GM12873 (cell line): ENCODE data around the gene EDC4.

ENCODE experiments used
- CTCF ChIP-seq: IDR thresholded peaks from 2 replicates; pipeline ENCODE4 v1.5.1; 2012; ENCODE audit warnings: low read depth, mild to moderate bottlenecking, moderate library complexity, low read length, control low read depth; ENCODE audit not compliant: insufficient read depth; ENCODE audit errors: missing control alignments

The EDC4 gene

GRCh38 chr16:67856927-67857546, 15.8 kb upstream of the EDC4 start:
- no peak for TF ChIP-seq CTCF

- TF ChIP-seq CTCF, result no peak
These were observed 15.2 kb upstream of the EDC4 start for GRCh38 chr16:67857547-67858233.

- TF ChIP-seq CTCF, result no peak
These were observed 14.4 kb upstream of the EDC4 start for GRCh38 chr16:67858500-67858899.

DNA sequence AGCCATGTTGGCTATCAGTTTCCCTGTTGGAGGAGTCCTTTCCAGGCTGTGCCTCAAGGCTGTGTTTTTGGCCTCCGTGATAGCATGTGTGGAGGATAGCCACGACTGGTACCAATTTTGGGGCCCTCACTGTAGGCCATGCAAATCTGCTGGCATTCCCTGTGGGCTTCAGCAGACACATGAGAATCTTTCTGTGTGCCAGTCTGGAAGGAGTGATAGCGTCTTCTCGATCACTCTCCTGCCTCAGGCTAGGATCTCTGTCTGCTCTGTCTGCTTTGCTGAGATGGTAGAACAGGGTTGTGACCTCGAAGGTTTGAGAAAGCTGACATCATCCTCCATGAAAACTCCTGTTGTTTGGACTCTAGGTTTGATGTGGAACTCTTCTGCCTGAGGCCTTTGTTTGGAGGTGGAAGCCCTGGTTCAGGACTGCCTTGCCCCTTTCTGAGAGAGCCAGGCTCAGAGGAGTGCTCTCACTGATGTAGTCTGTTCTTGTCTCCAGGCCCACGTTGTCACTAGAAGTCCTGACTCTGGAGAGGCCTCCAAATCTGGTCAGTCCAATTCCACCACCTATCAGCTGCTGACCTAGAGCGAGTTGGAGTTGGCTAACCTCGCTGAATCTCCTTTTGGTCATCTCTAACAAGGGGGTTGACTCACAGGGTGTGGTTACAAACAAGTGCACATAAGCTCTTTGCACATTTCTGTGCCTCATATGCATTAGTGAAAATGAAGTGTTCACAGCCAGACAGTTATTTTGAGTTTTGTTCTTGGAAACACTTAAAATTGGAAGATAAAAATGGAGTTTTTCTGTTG, 12.1 kb upstream of the EDC4 start:
- TF ChIP-seq CTCF, result no peak

DNA sequence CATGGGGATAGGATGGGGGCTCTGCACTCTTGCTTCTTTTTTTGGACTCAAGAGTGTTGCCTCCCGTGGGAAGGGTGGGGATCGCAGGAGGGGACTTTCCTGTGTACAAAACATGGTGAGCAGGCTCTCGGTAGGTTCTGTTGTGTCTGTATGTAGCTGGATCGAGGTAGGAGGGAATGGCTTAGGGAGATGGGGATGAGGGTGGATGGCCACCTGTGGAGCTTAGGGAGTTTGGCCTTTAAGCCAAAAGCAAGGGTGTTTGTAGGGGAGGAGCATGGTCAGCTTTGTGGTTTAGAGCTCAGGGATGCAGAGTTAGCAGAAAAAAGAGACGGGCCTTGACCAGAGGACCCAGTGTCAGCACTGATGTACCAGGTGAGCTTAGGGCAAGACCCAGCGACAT, 11.0 kb upstream of the EDC4 start:
- no peak for TF ChIP-seq CTCF

GRCh38 chr16:67862623-67863583, 9.9 kb upstream of the EDC4 start:
- TF ChIP-seq CTCF, result no peak

- TF ChIP-seq CTCF, result no peak
These were observed 8.3 kb upstream of the EDC4 start for GRCh38 chr16:67864594-67864993.
